PC-9 (cell line): ENCODE data around the gene DUS2.

ENCODE experiments used
- CTCF ChIP-seq: fragments of 200-600 bp; sonication (generic); conservative IDR thresholded peaks from 2 replicates; pipeline ENCODE4 v1.6.1; 2017; ENCODE audit warnings: mixed run types, antibody characterized with exemption, mild to moderate bottlenecking, moderate library complexity
- EZH2 ChIP-seq: fragments of 200-600 bp; sonication (generic); IDR thresholded peaks from 2 replicates; pipeline ENCODE4 v1.8.0; 2017; ENCODE audit warnings: antibody characterized with exemption, low read depth

GRCh38 chr16:68089067-68089466 is 66.0 kb downstream of the DUS2 start:
- no peak for TF ChIP-seq CTCF
- no peak for TF ChIP-seq EZH2
